HepG2 (cell line): ENCODE measurements around the gene SPAG9. TPM values are rescaled to one million over a fixed set of nuclear protein-coding genes. Genes with fewer than 3 reads are reported as not detected.

Source experiments
- ARID2 ChIP-seq: sonication (generic); formaldehyde crosslinking; IDR thresholded peaks from 2 replicates; pipeline ENCODE4 v1.8.1; 2022; ENCODE audit warnings: mild to moderate bottlenecking, missing genetic modification reagents, borderline replicate concordance
- ARNT ChIP-seq: fragments of 450-650 bp; IDR thresholded peaks from 2 replicates; pipeline ENCODE4 v1.6.1; 2017
- BRCA1 ChIP-seq: sonication (generic); formaldehyde crosslinking; IDR thresholded peaks from 2 replicates; pipeline ENCODE4 v1.4.0; 2020; ENCODE audit warnings: missing genetic modification reagents
- CEBPB ChIP-seq: IDR thresholded peaks from 2 replicates; pipeline ENCODE4 v1.6.1; 2011; ENCODE audit warnings: low read depth, low read length, improper control_type of control experiment, borderline replicate concordance
- DR1 ChIP-seq: sonication (generic); formaldehyde crosslinking; IDR thresholded peaks from 2 replicates; pipeline ENCODE4 v1.8.0; 2021; ENCODE audit warnings: mild to moderate bottlenecking, missing genetic modification reagents, inconsistent platforms
- FIP1L1 ChIP-seq: fragments of 200-400 bp; formaldehyde crosslinking; IDR thresholded peaks from 2 replicates; pipeline ENCODE4 v1.6.1; 2018; ENCODE audit warnings: low read depth, mild to moderate bottlenecking, low read length, moderate library complexity, borderline replicate concordance; ENCODE audit not compliant: insufficient read depth
- FLYWCH1 ChIP-seq: sonication (generic); formaldehyde crosslinking; IDR thresholded peaks from 2 replicates; pipeline ENCODE4 v1.8.1; 2023; ENCODE audit warnings: mild to moderate bottlenecking, missing genetic modification reagents
- FOXK2 ChIP-seq: fragments of 450-650 bp; IDR thresholded peaks from 2 replicates; pipeline ENCODE4 v1.6.1; 2016
- GABPB1 ChIP-seq: IDR thresholded peaks from 2 replicates; pipeline ENCODE4 v1.6.1; 2016; ENCODE audit warnings: mild to moderate bottlenecking, missing genetic modification reagents, moderate library complexity, missing compliant biosample characterization
- IRX3 ChIP-seq: sonication (generic); formaldehyde crosslinking; IDR thresholded peaks from 2 replicates; pipeline ENCODE4 v1.8.1; 2023; ENCODE audit warnings: mild to moderate bottlenecking, low read depth, missing genetic modification reagents, borderline replicate concordance
- ISL2 ChIP-seq: sonication (generic); formaldehyde crosslinking; IDR thresholded peaks from 2 replicates; pipeline ENCODE4 v1.5.0; 2020; ENCODE audit warnings: missing genetic modification reagents
- KLF16 ChIP-seq, 2 experiments: sonication (generic) in 1 of 2; formaldehyde crosslinking in 1 of 2; IDR thresholded peaks; 2 replicates each; pipeline versions ENCODE4 v1.6.1 to v1.8.0; 2016 to 2023; ENCODE audit warnings: missing genetic modification reagents in 2 of 2, missing compliant biosample characterization in 1 of 2
- KLF6 ChIP-seq: IDR thresholded peaks from 2 replicates; pipeline ENCODE4 v1.8.0; 2016; ENCODE audit warnings: missing biosample characterization, missing genetic modification reagents
- KMT2A ChIP-seq: sonication (generic); formaldehyde crosslinking; IDR thresholded peaks from 2 replicates; pipeline ENCODE4 v1.4.0; 2020; ENCODE audit warnings: missing genetic modification reagents
- MED13 ChIP-seq: sonication (generic); formaldehyde crosslinking; IDR thresholded peaks from 2 replicates; pipeline ENCODE4 v1.5.0; 2020; ENCODE audit warnings: missing genetic modification reagents
- NFKB2 ChIP-seq: sonication (generic); formaldehyde crosslinking; IDR thresholded peaks from 2 replicates; pipeline ENCODE4 v1.4.0; 2020; ENCODE audit warnings: missing genetic modification reagents, borderline replicate concordance
- SALL1 ChIP-seq: sonication (generic); formaldehyde crosslinking; IDR thresholded peaks from 2 replicates; pipeline ENCODE4 v1.8.0; 2022; ENCODE audit warnings: mild to moderate bottlenecking, missing genetic modification reagents
- TARDBP ChIP-seq: sonication (generic); formaldehyde crosslinking; IDR thresholded peaks from 2 replicates; pipeline ENCODE4 v1.8.0; 2022; ENCODE audit warnings: mild to moderate bottlenecking, missing genetic modification reagents
- XRCC5 ChIP-seq: fragments of 200-400 bp; formaldehyde crosslinking; optimal IDR thresholded peaks from 2 replicates; pipeline ENCODE3; 2017; ENCODE audit warnings: mild to moderate bottlenecking, low read length
- YEATS2 ChIP-seq: sonication (generic); formaldehyde crosslinking; IDR thresholded peaks from 2 replicates; pipeline ENCODE4 v1.4.0; 2020; ENCODE audit warnings: missing genetic modification reagents, borderline replicate concordance
- ZBTB3 ChIP-seq: sonication (generic); formaldehyde crosslinking; IDR thresholded peaks from 2 replicates; pipeline ENCODE4 v1.4.0; 2020; ENCODE audit warnings: low read depth, mild to moderate bottlenecking, moderate library complexity, missing genetic modification reagents, borderline replicate concordance
- ZMAT3 ChIP-seq: sonication (generic); formaldehyde crosslinking; conservative IDR thresholded peaks from 2 replicates; pipeline ENCODE4 v1.7.0; 2021; ENCODE audit warnings: missing genetic modification reagents
- ZNF431 ChIP-seq: sonication (generic); formaldehyde crosslinking; IDR thresholded peaks from 2 replicates; pipeline ENCODE4 v1.9.0; 2022; ENCODE audit warnings: missing genetic modification reagents, low read depth, mild to moderate bottlenecking, borderline replicate concordance
- ZNF572 ChIP-seq: sonication (generic); formaldehyde crosslinking; IDR thresholded peaks from 2 replicates; pipeline ENCODE4 v1.5.1; 2020; ENCODE audit warnings: mild to moderate bottlenecking, missing genetic modification reagents
- ZNF577 ChIP-seq: sonication (generic); formaldehyde crosslinking; IDR thresholded peaks from 2 replicates; pipeline ENCODE4 v1.4.0; 2020; ENCODE audit warnings: mild to moderate bottlenecking, low read depth, missing genetic modification reagents, borderline replicate concordance
- ZNF605 ChIP-seq: sonication (generic); formaldehyde crosslinking; IDR thresholded peaks from 2 replicates; pipeline ENCODE4 v1.8.0; 2022; ENCODE audit warnings: mild to moderate bottlenecking, missing genetic modification reagents
- ZNF614 ChIP-seq: IDR thresholded peaks from 2 replicates; pipeline ENCODE4 v1.6.1; 2018; ENCODE audit warnings: missing biosample characterization, missing genetic modification reagents, inconsistent platforms, borderline replicate concordance
- ZNF747 ChIP-seq: sonication (generic); formaldehyde crosslinking; IDR thresholded peaks from 2 replicates; pipeline ENCODE4 v1.8.1; 2023; ENCODE audit warnings: missing genetic modification reagents, mild to moderate bottlenecking, borderline replicate concordance
- ZNF878 ChIP-seq: sonication (generic); formaldehyde crosslinking; IDR thresholded peaks from 2 replicates; pipeline ENCODE4 v1.8.1; 2023; ENCODE audit warnings: mild to moderate bottlenecking, missing genetic modification reagents, moderate library complexity
- ZNF891 ChIP-seq: sonication (generic); formaldehyde crosslinking; IDR thresholded peaks from 2 replicates; pipeline ENCODE4 v1.5.0; 2020; ENCODE audit warnings: mild to moderate bottlenecking, missing genetic modification reagents
- ZSCAN21 ChIP-seq: sonication (generic); formaldehyde crosslinking; IDR thresholded peaks from 2 replicates; pipeline ENCODE4 v1.8.0; 2022; ENCODE audit warnings: mild to moderate bottlenecking, missing genetic modification reagents, moderate library complexity, borderline replicate concordance
- polyA plus RNA-seq, 8 experiments: library from polyadenylated mRNA; depleted of rRNA in 3 of 8; stranded (reverse) in 7 of 8; unstranded in 1 of 8; fragments of >200 nt; fragmentation: Illumina TruSeq in 4 of 8; extraction: Trizol in 4 of 8; gene quantifications; 2 replicates each; pipeline versions ENCODE4 v1.2.1 to v1.2.3, GENCODE V29; 2011 to 2016; ENCODE audit warnings: low read depth in 4 of 8, missing spikeins in 1 of 8, mixed read lengths in 1 of 8; ENCODE audit not compliant: insufficient read depth in 1 of 8
- total RNA-seq, 5 experiments: library from RNA; depleted of rRNA; stranded (reverse); fragments of >200 nt; fragmentation: Illumina TruSeq; extraction: Trizol; gene quantifications; 2 replicates each; pipeline ENCODE4 v1.2.3, GENCODE V29; 2016; ENCODE audit warnings: low read depth in 1 of 5
- TF ChIP-seq, protein P1 (sequence below): sonication (generic); formaldehyde crosslinking; IDR thresholded peaks from 2 replicates; pipeline ENCODE4 v1.5.0; 2020; ENCODE audit warnings: missing genetic modification reagents

Gene SPAG9
- total and polyA plus RNA-seq, 2 of the 13 experiments (the other 11 are each of a cell fraction or from before 2014, with no cell fraction given): 43.2 to 78.6 TPM

DNA sequence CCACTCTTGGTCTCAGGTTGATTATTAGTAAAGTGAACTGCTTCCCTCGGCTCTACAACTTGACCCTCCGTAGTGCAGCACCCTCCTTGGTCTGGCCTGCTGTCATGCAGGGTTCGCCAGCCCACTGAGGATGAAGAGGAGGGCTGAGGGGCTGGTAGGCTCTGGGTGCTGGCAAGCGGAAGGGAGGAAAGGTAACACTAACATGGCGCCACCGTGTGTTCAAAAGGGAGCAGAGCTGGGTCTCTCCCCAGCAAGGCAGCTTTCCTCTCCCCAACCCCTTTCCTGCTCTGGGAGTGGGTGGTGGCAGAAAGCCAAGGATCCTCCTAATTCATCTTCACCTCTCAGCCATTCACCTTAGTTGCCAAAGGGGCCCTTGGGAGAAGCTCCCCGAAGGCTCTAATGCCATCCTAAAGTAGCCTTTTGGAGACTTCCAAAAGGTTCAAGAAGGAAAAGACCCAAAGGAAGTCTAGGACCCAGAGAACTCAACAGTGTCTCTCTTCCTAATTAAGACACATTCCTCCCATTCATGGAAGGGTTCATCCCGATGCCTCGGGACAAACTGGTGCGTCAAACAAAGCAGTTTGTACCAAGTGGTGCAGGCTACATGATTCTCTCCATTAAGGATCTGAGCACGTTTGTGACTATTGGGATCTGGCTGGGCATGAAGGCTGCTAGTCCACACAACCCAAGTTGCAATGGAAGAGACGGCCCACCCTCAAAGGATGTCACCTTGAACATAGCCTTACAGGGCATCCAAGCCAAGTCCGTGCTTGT, 163.7 kb downstream of the SPAG9 start (continued):
- TF ChIP-seq ZNF431 (CRISPR knock-in tag): no peak
- TF ChIP-seq ZMAT3 (CRISPR knock-in tag): no peak
- TF ChIP-seq GABPB1: peak; percentile 16; the same call in 1 of the 2 replicates
- no peak for TF ChIP-seq XRCC5
- peak; percentile 73; the same call in 1 of the 2 replicates for TF ChIP-seq NFKB2 (CRISPR knock-in tag)
- peak; percentile 74; the same call in 1 of the 2 replicates for TF ChIP-seq ZNF891 (CRISPR knock-in tag)
- TF ChIP-seq, protein P1, sequence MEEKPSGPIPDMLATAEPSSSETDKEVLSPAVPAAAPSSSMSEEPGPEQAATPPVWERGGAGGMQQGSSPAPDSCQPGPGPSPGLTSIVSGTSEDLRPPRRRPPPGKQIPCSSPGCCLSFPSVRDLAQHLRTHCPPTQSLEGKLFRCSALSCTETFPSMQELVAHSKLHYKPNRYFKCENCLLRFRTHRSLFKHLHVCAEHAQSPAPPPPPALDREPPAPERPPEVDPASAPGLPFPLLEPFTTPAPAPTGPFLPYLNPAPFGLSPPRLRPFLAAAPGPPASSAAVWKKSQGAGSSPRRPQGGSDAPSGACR (CRISPR knock-in tag): no peak
- TF ChIP-seq ARNT: no peak
- TF ChIP-seq ISL2 (CRISPR knock-in tag): 0 out of 2 replicates have a peak, but pooled peaks have one; percentile 37
- TF ChIP-seq BRCA1 (CRISPR knock-in tag): 0 out of 2 replicates have a peak, but pooled peaks have one; percentile 25
- no peak for TF ChIP-seq FLYWCH1 (CRISPR knock-in tag)
- TF ChIP-seq YEATS2 (CRISPR knock-in tag): 0 out of 2 replicates have a peak, but pooled peaks have one; percentile 39
- TF ChIP-seq CEBPB: no peak
- no peak for TF ChIP-seq ARID2 (CRISPR knock-in tag)
- TF ChIP-seq TARDBP (CRISPR knock-in tag): 0 out of 2 replicates have a peak, but pooled peaks have one; percentile 29
- TF ChIP-seq FIP1L1: no peak
- TF ChIP-seq KLF16 (CRISPR knock-in tag; IDR thresholded peaks at IDR 0.05): peak in 1 of 2 experiments; percentile 48; a peak in 1 of 4 replicates
- peak; percentile 61 for TF ChIP-seq SALL1 (CRISPR knock-in tag)
- TF ChIP-seq ZNF747 (CRISPR knock-in tag): no peak
- TF ChIP-seq ZNF605 (CRISPR knock-in tag): 0 out of 2 replicates have a peak, but pooled peaks have one; percentile 36
- no peak for TF ChIP-seq ZNF878 (CRISPR knock-in tag)
- TF ChIP-seq KLF6 (CRISPR knock-in tag): no peak
- no peak for TF ChIP-seq ZNF577 (CRISPR knock-in tag)
- peak; percentile 23; the same call in 1 of the 2 replicates for TF ChIP-seq ZNF614 (CRISPR knock-in tag)
- TF ChIP-seq DR1 (CRISPR knock-in tag): no peak
- TF ChIP-seq IRX3 (CRISPR knock-in tag): no peak
- no peak for TF ChIP-seq KMT2A (CRISPR knock-in tag)
- 0 out of 2 replicates have a peak, but pooled peaks have one; percentile 47 for TF ChIP-seq ZNF572 (CRISPR knock-in tag)
- TF ChIP-seq ZBTB3: no peak
- TF ChIP-seq ZSCAN21 (CRISPR knock-in tag): peak; percentile 30; the same call in 1 of the 2 replicates
- TF ChIP-seq FOXK2: no peak
- TF ChIP-seq MED13 (CRISPR knock-in tag): no peak
